GM23338 (cell line): ENCODE results near the gene HGFAC. TPM values are rescaled to one million over a fixed set of nuclear protein-coding genes. Genes with fewer than 3 reads are reported as not detected.

Experiments
- ATAC-seq: fragments of 200-7000 bp; cut with Tn5 transposase; 3 replicates; pipeline ENCODE4 v1.9.1; 2020
- DNase-seq: peaks from one replicate; pipeline ENCODE4 v3.0.0-alpha.2; 2015; ENCODE audit warnings: low spot score
- H2AFZ ChIP-seq: fragments of 200-600 bp; sonication (generic); 2 replicates; pipeline ENCODE4 v1.8.0; 2016; ENCODE audit warnings: antibody characterized with exemption, mild to moderate bottlenecking, moderate library complexity
- H3F3A ChIP-seq: fragments of 200-600 bp; sonication (generic); replicated peaks from 2 replicates; pipeline ENCODE4 v1.8.0; 2017; ENCODE audit warnings: antibody characterized with exemption, mixed run types, low read depth
- H3K27ac ChIP-seq: fragments of 200-600 bp; sonication (generic); 2 replicates; pipeline ENCODE4 v1.6.1; 2016; ENCODE audit warnings: low read depth
- H3K27me3 ChIP-seq: fragments of 200-600 bp; sonication (generic); 2 replicates; pipeline ENCODE4 v1.8.0; 2016; ENCODE audit warnings: mild to moderate bottlenecking, mixed run types, moderate library complexity; ENCODE audit not compliant: insufficient read depth
- H3K36me3 ChIP-seq: fragments of 200-600 bp; sonication (generic); 2 replicates; pipeline ENCODE4 v1.8.0; 2016; ENCODE audit warnings: mild to moderate bottlenecking; ENCODE audit not compliant: insufficient read depth
- H3K4me1 ChIP-seq: fragments of 200-600 bp; sonication (generic); 2 replicates; pipeline ENCODE4 v1.8.0; 2016; ENCODE audit warnings: mild to moderate bottlenecking, moderate library complexity; ENCODE audit not compliant: insufficient read depth
- H3K4me2 ChIP-seq: fragments of 200-600 bp; sonication (generic); 2 replicates; pipeline ENCODE4 v1.7.1; 2017; ENCODE audit warnings: mixed run types
- H3K4me3 ChIP-seq: fragments of 200-600 bp; sonication (generic); 2 replicates; pipeline ENCODE4 v1.6.1; 2016; ENCODE audit warnings: mixed run types
- H3K79me2 ChIP-seq: fragments of 200-600 bp; sonication (generic); replicated peaks from 2 replicates; pipeline ENCODE4 v1.8.0; 2017; ENCODE audit warnings: mild to moderate bottlenecking; ENCODE audit not compliant: insufficient read depth
- H3K9me2 ChIP-seq: fragments of 200-600 bp; sonication (generic); 2 replicates; pipeline ENCODE4 v1.8.0; 2017; ENCODE audit not compliant: insufficient read depth
- H4K20me1 ChIP-seq: fragments of 200-600 bp; sonication (generic); replicated peaks from 2 replicates; pipeline ENCODE4 v1.8.0; 2017; ENCODE audit warnings: mild to moderate bottlenecking; ENCODE audit not compliant: insufficient read depth
- H3K27ac Mint-ChIP-seq: 2 replicates; pipeline ENCODE4 v1.8.0; 2020; ENCODE audit warnings: inconsistent platforms, mild to moderate bottlenecking, moderate library complexity, mixed read lengths
- H3K27me3 Mint-ChIP-seq: 3 replicates; pipeline ENCODE4 v1.8.0; 2022; ENCODE audit warnings: low read depth, mild to moderate bottlenecking, moderate library complexity, mixed read lengths, inconsistent platforms; ENCODE audit not compliant: insufficient read depth, poor library complexity
- H3K36me3 Mint-ChIP-seq: 3 replicates; pipeline ENCODE4 v1.8.0; 2021; ENCODE audit warnings: low read depth, mild to moderate bottlenecking, inconsistent platforms, moderate library complexity, mixed read lengths
- H3K4me1 Mint-ChIP-seq: 3 replicates; pipeline ENCODE4 v1.8.0; 2020; ENCODE audit warnings: mild to moderate bottlenecking, inconsistent platforms, mixed read lengths
- H3K4me3 Mint-ChIP-seq: 3 replicates; pipeline ENCODE4 v1.8.0; 2021; ENCODE audit warnings: moderate library complexity, mild to moderate bottlenecking, inconsistent platforms, mixed read lengths
- H3K9me3 Mint-ChIP-seq: 3 replicates; pipeline ENCODE4 v1.8.0; 2020; ENCODE audit warnings: moderate library complexity, mild to moderate bottlenecking, inconsistent platforms, mixed read lengths
- ETS1 ChIP-seq: IDR thresholded peaks from 2 replicates; pipeline ENCODE4 v1.6.1; 2016; ENCODE audit warnings: antibody characterized with exemption
- JUNB ChIP-seq: IDR thresholded peaks from one replicate; pipeline ENCODE4 v1.6.1; 2016; ENCODE audit warnings: antibody characterized with exemption; ENCODE audit not compliant: unreplicated experiment
- NANOG ChIP-seq: IDR thresholded peaks from 2 replicates; pipeline ENCODE4 v1.6.1; 2016; ENCODE audit warnings: antibody characterized with exemption, borderline replicate concordance
- POLR2AphosphoS5 ChIP-seq: IDR thresholded peaks from 2 replicates; pipeline ENCODE4 v1.6.1; 2016; ENCODE audit warnings: antibody characterized with exemption, low read depth
- REST ChIP-seq: IDR thresholded peaks from one replicate; pipeline ENCODE4 v1.6.1; 2018; ENCODE audit warnings: antibody characterized with exemption; ENCODE audit not compliant: unreplicated experiment
- ZNF331 ChIP-seq: fragments of 250-450 bp; sonication (Bioruptor Pico); IDR thresholded peaks from 2 replicates; pipeline ENCODE4 v1.5.0; 2020; ENCODE audit warnings: low read depth, mild to moderate bottlenecking, moderate library complexity
- polyA plus RNA-seq: library from polyadenylated mRNA; unstranded; fragments of >200 nt; fragmentation: Nextera tagmentation; extraction: Ambion mirVana; gene quantifications from 2 replicates; pipeline ENCODE4 v1.2.1, GENCODE V29; 2016
- total RNA-seq: library from RNA; depleted of rRNA; stranded (reverse); fragments of >200 nt; shearing (Covaris generic); gene quantifications from 2 replicates; pipeline ENCODE4 v1.2.3, GENCODE V29; 2014
- TF ChIP-seq, protein P1 (sequence below), 2 experiments: fragments of 200-600 bp in 1 of 2; sonication (generic) in 1 of 2; conservative IDR thresholded peaks; 2 replicates each; pipeline versions ENCODE4 v1.5.1 to v1.6.1; 2016 to 2017; ENCODE audit warnings: antibody characterized with exemption in 2 of 2, low read depth in 2 of 2, mild to moderate bottlenecking in 2 of 2, moderate library complexity in 1 of 2
- TF ChIP-seq, protein P2 (sequence below): fragments of 250-450 bp; sonication (Bioruptor Pico); IDR thresholded peaks from 2 replicates; pipeline ENCODE4 v1.5.0; 2020; ENCODE audit warnings: mild to moderate bottlenecking, moderate library complexity

The HGFAC gene
- total and polyA plus RNA-seq, 2 experiments from 2014 or later: 0.94 TPM; not detected in 1

DNA sequence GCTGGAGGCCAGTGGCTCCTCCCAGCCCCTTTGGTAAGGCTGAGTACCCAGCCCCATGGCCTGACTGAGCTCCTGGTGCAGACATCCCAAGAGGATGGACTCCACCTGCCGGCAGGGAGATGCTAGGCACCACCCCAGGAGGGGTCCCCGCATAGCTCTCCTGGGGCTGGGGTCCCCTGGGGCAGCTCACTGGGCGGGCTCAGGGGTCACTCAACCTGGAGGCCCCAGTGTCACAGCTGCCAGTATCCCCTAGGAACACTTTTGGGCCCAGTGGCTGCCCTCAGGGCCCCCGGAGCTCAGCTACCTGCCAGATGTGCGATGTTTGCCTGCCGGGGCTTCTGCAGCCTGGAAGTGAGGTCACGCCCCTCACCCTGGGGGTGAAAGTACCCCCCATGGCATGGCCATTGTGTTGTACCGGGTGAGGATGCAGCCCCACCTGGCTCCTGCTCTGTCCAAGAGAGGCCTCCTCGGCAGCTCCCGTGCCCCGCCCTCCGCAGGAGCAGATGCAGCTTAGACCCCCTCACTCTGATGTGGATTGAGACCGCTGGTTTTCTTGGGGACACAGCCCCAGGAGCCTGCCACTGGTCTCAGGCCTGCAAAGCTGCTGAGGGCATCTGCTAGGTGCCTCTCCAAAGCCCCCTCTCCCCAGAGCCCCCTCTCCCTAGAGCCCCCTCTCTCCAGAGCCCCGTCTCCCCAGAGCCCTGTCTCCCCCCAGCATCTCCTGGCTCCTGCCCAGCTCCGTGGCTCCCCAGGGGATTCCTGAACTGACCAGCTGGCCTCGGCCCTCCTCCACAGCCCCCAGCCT is 6.7 kb upstream of the HGFAC start:
- ATAC-seq (peak; percentile 76), DNase-seq (peak; percentile 45)
- H3K27me3 Mint-ChIP-seq: peaks cover 8% of the 10 kb centered on the region
- H3K36me3 ChIP-seq: no peaks in the 10 kb centered on the region
- no peak overlapping the region; the same call in 1 of the 2 replicates for H3K27ac Mint-ChIP-seq
- H3K9me2 ChIP-seq: no peaks in the 10 kb centered on the region
- no peak overlapping the region for H3K4me2 ChIP-seq
- H3K27ac ChIP-seq: no peak overlapping the region
- no peak overlapping the region for H3K4me3 ChIP-seq
- H3K79me2 ChIP-seq: no peaks in the 10 kb centered on the region
- no peaks in the 10 kb centered on the region for H3F3A ChIP-seq
- H3K36me3 Mint-ChIP-seq: no peaks in the 10 kb centered on the region
- H3K9me3 Mint-ChIP-seq: no peaks in the 10 kb centered on the region
- TF ChIP-seq NANOG: no peak
- TF ChIP-seq, protein P1, sequence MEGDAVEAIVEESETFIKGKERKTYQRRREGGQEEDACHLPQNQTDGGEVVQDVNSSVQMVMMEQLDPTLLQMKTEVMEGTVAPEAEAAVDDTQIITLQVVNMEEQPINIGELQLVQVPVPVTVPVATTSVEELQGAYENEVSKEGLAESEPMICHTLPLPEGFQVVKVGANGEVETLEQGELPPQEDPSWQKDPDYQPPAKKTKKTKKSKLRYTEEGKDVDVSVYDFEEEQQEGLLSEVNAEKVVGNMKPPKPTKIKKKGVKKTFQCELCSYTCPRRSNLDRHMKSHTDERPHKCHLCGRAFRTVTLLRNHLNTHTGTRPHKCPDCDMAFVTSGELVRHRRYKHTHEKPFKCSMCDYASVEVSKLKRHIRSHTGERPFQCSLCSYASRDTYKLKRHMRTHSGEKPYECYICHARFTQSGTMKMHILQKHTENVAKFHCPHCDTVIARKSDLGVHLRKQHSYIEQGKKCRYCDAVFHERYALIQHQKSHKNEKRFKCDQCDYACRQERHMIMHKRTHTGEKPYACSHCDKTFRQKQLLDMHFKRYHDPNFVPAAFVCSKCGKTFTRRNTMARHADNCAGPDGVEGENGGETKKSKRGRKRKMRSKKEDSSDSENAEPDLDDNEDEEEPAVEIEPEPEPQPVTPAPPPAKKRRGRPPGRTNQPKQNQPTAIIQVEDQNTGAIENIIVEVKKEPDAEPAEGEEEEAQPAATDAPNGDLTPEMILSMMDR (conservative IDR thresholded peaks at IDR 0.05; ENCODE audit: low read depth in 2 of 2): peak; percentile 26 to 49; a peak in 3 of 4 replicates
- H2AFZ ChIP-seq: no peak overlapping the region
- H3K27me3 ChIP-seq: no peaks in the 10 kb centered on the region
- H3K4me1 Mint-ChIP-seq: peaks cover 10% of the 10 kb centered on the region; the same call in 1 of the 3 replicates
- no peaks in the 10 kb centered on the region for H4K20me1 ChIP-seq
- no peak overlapping the region for H3K4me3 Mint-ChIP-seq
- no peaks in the 10 kb centered on the region for H3K4me1 ChIP-seq

DNA sequence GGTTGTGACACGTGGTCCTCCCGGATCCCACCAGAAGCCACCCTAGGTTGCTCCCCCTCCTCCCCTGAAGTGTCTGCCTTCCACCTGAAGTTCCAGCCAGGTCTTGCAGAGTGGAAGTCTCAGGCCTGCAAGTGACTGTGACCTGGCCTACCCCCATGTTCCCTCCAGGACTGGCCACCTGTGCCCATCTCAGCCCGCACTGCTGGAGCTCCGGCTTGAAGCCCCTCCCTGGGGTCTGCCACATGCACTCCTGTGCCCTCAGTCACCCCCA is 6.1 kb upstream of the HGFAC start:
- Histone ChIP-seq H3K9me2 (no peaks in the 10 kb centered on the region), H3K4me3 (no peak overlapping the region), H3K4me1 (no peaks in the 10 kb centered on the region), H4K20me1 (no peaks in the 10 kb centered on the region), H3K27me3 (no peaks in the 10 kb centered on the region), H2AFZ (no peak overlapping the region), H3K27ac (no peak overlapping the region), H3F3A (no peaks in the 10 kb centered on the region), H3K79me2 (no peaks in the 10 kb centered on the region), H3K36me3 (no peaks in the 10 kb centered on the region), H3K4me2 (no peak overlapping the region)
- H3K27ac Mint-ChIP-seq: no peak overlapping the region
- H3K4me1 Mint-ChIP-seq: peaks cover 10% of the 10 kb centered on the region; the same call in 1 of the 3 replicates
- no peaks in the 10 kb centered on the region for H3K36me3 Mint-ChIP-seq
- no peaks in the 10 kb centered on the region for H3K9me3 Mint-ChIP-seq
- no peak for DNase-seq
- no peak for ATAC-seq
- H3K27me3 Mint-ChIP-seq: peaks cover 8% of the 10 kb centered on the region
- H3K4me3 Mint-ChIP-seq: no peak overlapping the region
- TF ChIP-seq POLR2AphosphoS5 (no peak), ETS1 (no peak), REST (no peak), ZNF331 (no peak), JUNB (no peak)
- TF ChIP-seq, protein P2, sequence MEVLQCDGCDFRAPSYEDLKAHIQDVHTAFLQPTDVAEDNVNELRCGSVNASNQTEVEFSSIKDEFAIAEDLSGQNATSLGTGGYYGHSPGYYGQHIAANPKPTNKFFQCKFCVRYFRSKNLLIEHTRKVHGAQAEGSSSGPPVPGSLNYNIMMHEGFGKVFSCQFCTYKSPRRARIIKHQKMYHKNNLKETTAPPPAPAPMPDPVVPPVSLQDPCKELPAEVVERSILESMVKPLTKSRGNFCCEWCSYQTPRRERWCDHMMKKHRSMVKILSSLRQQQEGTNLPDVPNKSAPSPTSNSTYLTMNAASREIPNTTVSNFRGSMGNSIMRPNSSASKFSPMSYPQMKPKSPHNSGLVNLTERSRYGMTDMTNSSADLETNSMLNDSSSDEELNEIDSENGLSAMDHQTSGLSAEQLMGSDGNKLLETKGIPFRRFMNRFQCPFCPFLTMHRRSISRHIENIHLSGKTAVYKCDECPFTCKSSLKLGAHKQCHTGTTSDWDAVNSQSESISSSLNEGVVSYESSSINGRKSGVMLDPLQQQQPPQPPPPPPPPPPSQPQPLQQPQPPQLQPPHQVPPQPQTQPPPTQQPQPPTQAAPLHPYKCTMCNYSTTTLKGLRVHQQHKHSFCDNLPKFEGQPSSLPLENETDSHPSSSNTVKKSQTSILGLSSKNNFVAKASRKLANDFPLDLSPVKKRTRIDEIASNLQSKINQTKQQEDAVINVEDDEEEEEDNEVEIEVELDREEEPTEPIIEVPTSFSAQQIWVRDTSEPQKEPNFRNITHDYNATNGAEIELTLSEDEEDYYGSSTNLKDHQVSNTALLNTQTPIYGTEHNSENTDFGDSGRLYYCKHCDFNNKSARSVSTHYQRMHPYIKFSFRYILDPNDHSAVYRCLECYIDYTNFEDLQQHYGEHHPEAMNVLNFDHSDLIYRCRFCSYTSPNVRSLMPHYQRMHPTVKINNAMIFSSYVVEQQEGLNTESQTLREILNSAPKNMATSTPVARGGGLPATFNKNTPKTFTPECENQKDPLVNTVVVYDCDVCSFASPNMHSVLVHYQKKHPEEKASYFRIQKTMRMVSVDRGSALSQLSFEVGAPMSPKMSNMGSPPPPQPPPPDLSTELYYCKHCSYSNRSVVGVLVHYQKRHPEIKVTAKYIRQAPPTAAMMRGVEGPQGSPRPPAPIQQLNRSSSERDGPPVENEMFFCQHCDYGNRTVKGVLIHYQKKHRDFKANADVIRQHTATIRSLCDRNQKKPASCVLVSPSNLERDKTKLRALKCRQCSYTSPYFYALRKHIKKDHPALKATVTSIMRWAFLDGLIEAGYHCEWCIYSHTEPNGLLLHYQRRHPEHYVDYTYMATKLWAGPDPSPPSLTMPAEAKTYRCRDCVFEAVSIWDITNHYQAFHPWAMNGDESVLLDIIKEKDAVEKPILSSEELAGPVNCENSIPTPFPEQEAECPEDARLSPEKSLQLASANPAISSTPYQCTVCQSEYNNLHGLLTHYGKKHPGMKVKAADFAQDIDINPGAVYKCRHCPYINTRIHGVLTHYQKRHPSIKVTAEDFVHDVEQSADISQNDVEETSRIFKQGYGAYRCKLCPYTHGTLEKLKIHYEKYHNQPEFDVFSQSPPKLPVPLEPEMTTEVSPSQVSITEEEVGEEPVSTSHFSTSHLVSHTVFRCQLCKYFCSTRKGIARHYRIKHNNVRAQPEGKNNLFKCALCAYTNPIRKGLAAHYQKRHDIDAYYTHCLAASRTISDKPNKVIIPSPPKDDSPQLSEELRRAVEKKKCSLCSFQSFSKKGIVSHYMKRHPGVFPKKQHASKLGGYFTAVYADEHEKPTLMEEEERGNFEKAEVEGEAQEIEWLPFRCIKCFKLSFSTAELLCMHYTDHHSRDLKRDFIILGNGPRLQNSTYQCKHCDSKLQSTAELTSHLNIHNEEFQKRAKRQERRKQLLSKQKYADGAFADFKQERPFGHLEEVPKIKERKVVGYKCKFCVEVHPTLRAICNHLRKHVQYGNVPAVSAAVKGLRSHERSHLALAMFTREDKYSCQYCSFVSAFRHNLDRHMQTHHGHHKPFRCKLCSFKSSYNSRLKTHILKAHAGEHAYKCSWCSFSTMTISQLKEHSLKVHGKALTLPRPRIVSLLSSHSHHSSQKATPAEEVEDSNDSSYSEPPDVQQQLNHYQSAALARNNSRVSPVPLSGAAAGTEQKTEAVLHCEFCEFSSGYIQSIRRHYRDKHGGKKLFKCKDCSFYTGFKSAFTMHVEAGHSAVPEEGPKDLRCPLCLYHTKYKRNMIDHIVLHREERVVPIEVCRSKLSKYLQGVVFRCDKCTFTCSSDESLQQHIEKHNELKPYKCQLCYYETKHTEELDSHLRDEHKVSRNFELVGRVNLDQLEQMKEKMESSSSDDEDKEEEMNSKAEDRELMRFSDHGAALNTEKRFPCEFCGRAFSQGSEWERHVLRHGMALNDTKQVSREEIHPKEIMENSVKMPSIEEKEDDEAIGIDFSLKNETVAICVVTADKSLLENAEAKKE (CRISPR knock-in tag): no peak
